Left ventricle myocardium inferior (tissue), 1 donor: ENCODE results near the gene OLFM4. TPM values are rescaled to one million over a fixed set of nuclear protein-coding genes. Genes with fewer than 3 reads are reported as not detected.

Experiments
- DNase-seq: peaks from one replicate; pipeline ENCODE4 v3.0.0-alpha.2; 2020
- H3K27ac ChIP-seq: fragments of 200-600 bp; replicated peaks from 2 replicates; pipeline ENCODE4 v1.8.0; 2021
- H3K27me3 ChIP-seq: fragments of 200-600 bp; 2 replicates; pipeline ENCODE4 v1.8.0; 2021; ENCODE audit warnings: low read depth
- H3K36me3 ChIP-seq: fragments of 200-600 bp; 2 replicates; pipeline ENCODE4 v1.8.0; 2021
- H3K4me1 ChIP-seq: fragments of 200-600 bp; 2 replicates; pipeline ENCODE4 v1.8.0; 2021
- H3K4me3 ChIP-seq: fragments of 200-600 bp; 2 replicates; pipeline ENCODE4 v1.8.0; 2021; ENCODE audit warnings: mild to moderate bottlenecking, moderate library complexity
- H3K9me3 ChIP-seq: fragments of 200-600 bp; replicated peaks from 2 replicates; pipeline ENCODE4 v1.8.0; 2021
- CTCF ChIP-seq: fragments of 200-600 bp; IDR thresholded peaks from 2 replicates; pipeline ENCODE4 v1.8.0; 2021; ENCODE audit warnings: antibody characterized with exemption, mild to moderate bottlenecking, borderline replicate concordance
- intact Hi-C: fragments of 100-400 bp; cut with micrococcal nuclease; formaldehyde crosslinking; loops from one replicate; pipeline ENCODE4 v1.11.0; 2022
- total RNA-seq: library from RNA; stranded (reverse); fragmentation: NEBNext Ultra II Directional; extraction: Animal tissue kit (Norgen Biotek cat#: 25700); gene quantifications from one replicate; pipeline ENCODE4 v1.2.1, GENCODE V29; 2021
- donor health status: DM: no; HTN: yes; CAD: no; lungs with severe emphysema.

Gene OLFM4
- total RNA-seq, 1 donor from 2014 or later: 0.55 TPM

- intact Hi-C loops: no loop called here
These were observed 26.0 kb downstream of the OLFM4 start for GRCh38 chr13:53054569-53054968.

GRCh38 chr13:53058065-53058679 is 29.6 kb downstream of the OLFM4 start:
- intact Hi-C loops: no loop called here
- DNase-seq: no peak
- H3K4me1 ChIP-seq: no peaks in the 10 kb centered on the region
- no peak for TF ChIP-seq CTCF
- H3K9me3 ChIP-seq: no peaks in the 10 kb centered on the region
- no peak overlapping the region for H3K27ac ChIP-seq
- H3K36me3 ChIP-seq: no peaks in the 10 kb centered on the region
- H3K27me3 ChIP-seq: peaks cover 34% of the 10 kb centered on the region
- no peak overlapping the region for H3K4me3 ChIP-seq

More at GRCh38 chr13:53054569-53054968, 26.0 kb downstream of the OLFM4 start:
- H3K4me1 ChIP-seq: peaks cover 12% of the 10 kb centered on the region
- no peaks in the 10 kb centered on the region for H3K9me3 ChIP-seq
- no peak for DNase-seq
- H3K27me3 ChIP-seq: peaks cover 23% of the 10 kb centered on the region
- H3K36me3 ChIP-seq: no peaks in the 10 kb centered on the region
- H3K27ac ChIP-seq: no peak overlapping the region
- TF ChIP-seq CTCF: no peak
- no peak overlapping the region for H3K4me3 ChIP-seq

GRCh38 chr13:53060840-53061490 is 32.4 kb downstream of the OLFM4 start:
- intact Hi-C loops: no loop called here
- no peaks in the 10 kb centered on the region for H3K4me1 ChIP-seq
- peaks cover 62% of the 10 kb centered on the region for H3K27me3 ChIP-seq
- H3K9me3 ChIP-seq: no peaks in the 10 kb centered on the region
- H3K36me3 ChIP-seq: no peaks in the 10 kb centered on the region
- DNase-seq: no peak
- no peak overlapping the region for H3K4me3 ChIP-seq
- TF ChIP-seq CTCF: no peak
- H3K27ac ChIP-seq: no peak overlapping the region

- no peak for TF ChIP-seq CTCF
- no peak for DNase-seq
- intact Hi-C loops: no loop called here
These were observed 36.1 kb downstream of the OLFM4 start for GRCh38 chr13:53064731-53065130.

GRCh38 chr13:53066411-53066810 is 37.8 kb downstream of the OLFM4 start:
- H3K4me3 ChIP-seq: no peak overlapping the region
- H3K9me3 ChIP-seq: no peaks in the 10 kb centered on the region
- no peaks in the 10 kb centered on the region for H3K36me3 ChIP-seq
- TF ChIP-seq CTCF: no peak
- no peak for DNase-seq
- H3K27ac ChIP-seq: no peak overlapping the region
- H3K27me3 ChIP-seq: peaks cover 74% of the 10 kb centered on the region
- H3K4me1 ChIP-seq: no peaks in the 10 kb centered on the region
- intact Hi-C loops: no loop called here

More at GRCh38 chr13:53064731-53065130, 36.1 kb downstream of the OLFM4 start:
- no peaks in the 10 kb centered on the region for H3K4me1 ChIP-seq
- no peaks in the 10 kb centered on the region for H3K36me3 ChIP-seq
- H3K9me3 ChIP-seq: no peaks in the 10 kb centered on the region
- no peak overlapping the region for H3K27ac ChIP-seq
- peaks cover 72% of the 10 kb centered on the region for H3K27me3 ChIP-seq
- H3K4me3 ChIP-seq: no peak overlapping the region
